ENCODE results near the gene INMT.
A peak's percentile ranks its signal among the peaks of the same experiment; 100 is the strongest.

INMT gene

GRCh38 chr7:30788640-30789333 lies 36.9 kb downstream of the INMT start:
- no peak for DNase-seq

- no peak for DNase-seq
Measured at GRCh38 chr7:30789334-30789711, 37.4 kb downstream of the INMT start.

GRCh38 chr7:30790356-30790755 lies 38.4 kb downstream of the INMT start:
- DNase-seq = no peak

- DNase-seq = no peak
Measured at GRCh38 chr7:30791114-30791513, 39.2 kb downstream of the INMT start.

GRCh38 chr7:30795161-30795948 lies 43.4 kb downstream of the INMT start:
- no peak for DNase-seq

- DNase-seq = peak in 1 of 5 experiments; percentile 16
Measured at GRCh38 chr7:30796105-30796869, 44.4 kb downstream of the INMT start.

- DNase-seq = no peak
Measured at GRCh38 chr7:30797176-30798040, 45.5 kb downstream of the INMT start.

- no peak for DNase-seq
Measured at GRCh38 chr7:30799206-30799975, 47.5 kb downstream of the INMT start.

GRCh38 chr7:30799976-30800661 lies 48.2 kb downstream of the INMT start:
- DNase-seq = no peak

- peak in 1 of 5 experiments; percentile 55 for DNase-seq
Measured at GRCh38 chr7:30800785-30801252, 48.9 kb downstream of the INMT start.

- no peak for DNase-seq
Measured at GRCh38 chr7:30802812-30803211, 50.9 kb downstream of the INMT start.

- no peak for DNase-seq
Measured at GRCh38 chr7:30804078-30804661, 52.2 kb downstream of the INMT start.

- DNase-seq = no peak
Measured at GRCh38 chr7:30805081-30805691, 53.3 kb downstream of the INMT start.

- no peak for DNase-seq
Measured at GRCh38 chr7:30805931-30806330, 54.0 kb downstream of the INMT start.
